Right lobe of liver (tissue), 6 donors: Measurements from ENCODE around the gene LILRA5. TPM values are rescaled to one million over a fixed set of nuclear protein-coding genes. Genes with fewer than 3 reads are reported as not detected.
A peak's percentile ranks its signal among the peaks of the same experiment; 100 is the strongest.
"Not testable (repeated sequence)": the region's sequence is repeated elsewhere in the genome, so short reads cannot be mapped to it uniquely, and the experiment has no call there.

Experiments
- ATAC-seq, 4 donors: fragments of 200-7000 bp; cut with Tn5 transposase; one replicate each; pipeline ENCODE4 v1.9.1; 2020; ENCODE audit warnings: mild to moderate bottlenecking in 4 of 4, moderate library complexity in 4 of 4
- DNase-seq, 3 donors: peaks; one replicate each; pipeline ENCODE4 v3.0.0-alpha.2; 2020
- H3K27ac ChIP-seq, 3 donors: fragments of 200-600 bp; one replicate each; pipeline ENCODE4 v1.8.0; 2022
- H3K27me3 ChIP-seq, 2 donors: fragments of 200-600 bp; one replicate each; pipeline ENCODE4 v1.8.0; 2022
- H3K36me3 ChIP-seq, 4 donors: fragments of 200-600 bp; sonication (generic) in 1 of 4; one replicate each; pipeline versions ENCODE4 v1.5.1 to v1.8.0; 2017 to 2022; ENCODE audit warnings: control low read depth in 1 of 4
- H3K4me1 ChIP-seq, 4 donors: fragments of 200-600 bp; sonication (generic) in 1 of 4; one replicate each; pipeline versions ENCODE4 v1.5.1 to v1.8.0; 2017 to 2022; ENCODE audit warnings: control low read depth in 1 of 4
- H3K4me3 ChIP-seq, 3 donors: fragments of 200-600 bp; one replicate each; pipeline ENCODE4 v1.8.0; 2022
- H3K9me3 ChIP-seq, 4 donors: fragments of 200-600 bp; sonication (generic) in 1 of 4; one replicate each; pipeline versions ENCODE4 v1.5.1 to v1.8.0; 2017 to 2022; ENCODE audit warnings: control low read depth in 1 of 4
- POLR2A ChIP-seq: fragments of 450-650 bp; IDR thresholded peaks from one replicate; pipeline ENCODE4 v1.6.1; 2017; ENCODE audit warnings: antibody characterized with exemption, mild to moderate bottlenecking
- WGBS: methylation state at CpG from one replicate; pipeline ENCODE4 v1.1.6; 2018; ENCODE audit warnings: low coverage, low lambda C conversion rate; ENCODE audit not compliant: insufficient coverage; ENCODE audit errors: missing lambda C conversion rate; 5-methylcytosine and 5-hydroxymethylcytosine counted together
- intact Hi-C, 2 donors: fragments of 100-400 bp; cut with DNase I; formaldehyde crosslinking; loops; one replicate each; pipeline versions ENCODE4 v1.11.2 to v1.14.1; 2022
- total RNA-seq, 6 experiments: library from RNA; depleted of rRNA in 2 of 6; stranded (reverse); fragments of >200 nt in 2 of 6; fragmentation: NEBNext Ultra II Directional in 3 of 6; extraction: Animal tissue kit (Norgen Biotek cat#: 25700) in 3 of 6; gene quantifications; one replicate each; pipeline versions ENCODE4 v1.1.0 to v1.2.4, GENCODE V29; 2016 to 2023
- TF ChIP-seq, protein P1 (sequence below), 4 donors: fragments of 200-600 bp in 3 of 4; fragments of 450-650 bp in 1 of 4; IDR thresholded peaks; one replicate each; pipeline versions ENCODE4 v1.5.1 to v1.8.0; 2016 to 2022; ENCODE audit warnings: antibody characterized with exemption in 4 of 4, mild to moderate bottlenecking in 2 of 4
- donor health status: DM: no; HTN: yes; CAD: no.
- donor health status: DM: no; HTN: no; CAD: no.
- donor health status: DM: no; HTN: no; CAD: no.
- donor health status: DM: no; HTN: yes; CAD: no.
- donor health status: DM: no; HTN: yes; CAD: no.

The LILRA5 gene
- total RNA-seq, 6 experiments from 2014 or later = 0.98 to 4.3 (median 1.9) TPM

DNA sequence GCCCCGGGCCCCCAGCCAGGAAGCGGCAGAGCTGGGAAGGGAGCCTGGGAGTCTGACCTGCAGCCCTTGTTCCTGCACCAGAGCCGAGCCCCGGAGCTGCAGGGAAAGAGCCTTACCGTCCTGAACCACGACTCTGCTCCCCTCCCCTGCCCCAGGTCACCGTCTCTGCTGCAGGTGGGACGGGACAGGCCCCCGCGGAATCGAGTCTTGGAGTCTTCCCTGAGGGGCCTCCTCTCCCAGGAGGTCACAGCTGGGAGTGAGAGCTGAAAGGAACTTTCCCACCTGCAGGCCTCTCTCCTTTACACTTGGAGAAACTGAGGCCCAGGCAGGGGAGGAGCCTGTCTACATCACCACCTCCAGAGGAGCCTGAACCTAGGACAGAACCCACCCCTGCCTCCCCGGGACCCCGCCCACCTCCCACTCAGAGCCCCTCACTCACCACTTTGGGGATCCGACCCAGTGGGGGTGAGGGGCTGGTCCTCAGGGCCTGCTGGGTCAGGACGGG, 35.8 kb downstream of the LILRA5 start:
- H3K4me3 ChIP-seq, intact Hi-C loops, H3K27ac ChIP-seq, H3K9me3 ChIP-seq, H3K4me1 ChIP-seq, ATAC-seq, H3K27me3 ChIP-seq, H3K36me3 ChIP-seq, DNase-seq: not testable (repeated sequence)
- no CpG with 5 or more reads among the region's 15 CpGs for WGBS

DNA sequence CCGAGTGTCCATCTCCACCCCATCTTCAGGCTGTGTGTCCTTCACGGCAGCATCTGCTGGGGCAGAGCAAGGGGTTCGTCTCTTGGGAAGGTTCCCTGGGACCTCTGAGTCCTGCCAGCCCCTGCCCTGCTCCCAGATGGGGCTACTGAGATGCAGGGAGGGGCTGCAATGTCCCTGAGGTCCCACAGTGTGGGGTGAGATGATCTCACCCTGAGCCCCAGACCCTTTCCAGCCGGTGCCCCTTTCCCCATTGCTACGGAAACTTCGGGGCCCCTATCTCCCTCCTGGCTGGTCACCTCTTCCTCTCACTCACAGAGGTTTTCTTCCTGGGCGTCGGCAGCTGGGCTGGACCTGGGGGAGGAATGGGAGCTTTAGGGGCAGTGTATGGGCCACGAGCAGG, 37.0 kb downstream of the LILRA5 start:
- H3K27ac ChIP-seq = no peak overlapping the region
- 8% methylated on average over 2 of the region's 9 CpGs for WGBS

DNA sequence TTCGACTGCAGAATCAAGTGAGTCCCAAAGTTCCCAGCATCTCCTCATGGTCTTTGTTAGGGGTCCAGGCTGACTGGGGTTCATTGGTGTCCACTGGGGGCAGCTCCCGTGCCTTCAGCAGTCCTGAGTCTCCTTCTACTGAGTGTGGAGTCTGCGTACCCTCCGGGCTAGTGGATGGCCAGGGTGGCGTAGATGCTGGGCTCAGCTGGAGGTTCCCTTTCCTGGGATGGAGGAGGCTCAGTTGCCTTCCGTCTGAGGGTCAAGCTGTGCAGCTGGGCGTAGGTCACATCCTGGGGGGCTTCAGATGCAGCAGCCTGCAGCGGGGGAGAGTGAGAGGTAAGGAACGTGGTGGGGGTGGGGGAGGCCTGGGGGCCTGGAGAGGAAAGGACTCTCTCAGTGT, 38.5 kb downstream of the LILRA5 start:
- H3K36me3 ChIP-seq, DNase-seq, ATAC-seq, H3K27ac ChIP-seq, H3K4me3 ChIP-seq, H3K4me1 ChIP-seq, intact Hi-C loops, H3K9me3 ChIP-seq, H3K27me3 ChIP-seq: not testable (repeated sequence)
- WGBS = 60% methylated on average over 3 of the region's 9 CpGs

More for the DNA sequence above, 37.0 kb downstream of the LILRA5 start:
- no peak overlapping the region for H3K4me3 ChIP-seq
- no peaks in the 10 kb centered on the region for H3K9me3 ChIP-seq
- ATAC-seq (no peak), DNase-seq (no peak)
- no peaks in the 10 kb centered on the region for H3K4me1 ChIP-seq
- H3K27me3 ChIP-seq = no peaks in the 10 kb centered on the region
- no peaks in the 10 kb centered on the region for H3K36me3 ChIP-seq
- TF ChIP-seq, protein P1, sequence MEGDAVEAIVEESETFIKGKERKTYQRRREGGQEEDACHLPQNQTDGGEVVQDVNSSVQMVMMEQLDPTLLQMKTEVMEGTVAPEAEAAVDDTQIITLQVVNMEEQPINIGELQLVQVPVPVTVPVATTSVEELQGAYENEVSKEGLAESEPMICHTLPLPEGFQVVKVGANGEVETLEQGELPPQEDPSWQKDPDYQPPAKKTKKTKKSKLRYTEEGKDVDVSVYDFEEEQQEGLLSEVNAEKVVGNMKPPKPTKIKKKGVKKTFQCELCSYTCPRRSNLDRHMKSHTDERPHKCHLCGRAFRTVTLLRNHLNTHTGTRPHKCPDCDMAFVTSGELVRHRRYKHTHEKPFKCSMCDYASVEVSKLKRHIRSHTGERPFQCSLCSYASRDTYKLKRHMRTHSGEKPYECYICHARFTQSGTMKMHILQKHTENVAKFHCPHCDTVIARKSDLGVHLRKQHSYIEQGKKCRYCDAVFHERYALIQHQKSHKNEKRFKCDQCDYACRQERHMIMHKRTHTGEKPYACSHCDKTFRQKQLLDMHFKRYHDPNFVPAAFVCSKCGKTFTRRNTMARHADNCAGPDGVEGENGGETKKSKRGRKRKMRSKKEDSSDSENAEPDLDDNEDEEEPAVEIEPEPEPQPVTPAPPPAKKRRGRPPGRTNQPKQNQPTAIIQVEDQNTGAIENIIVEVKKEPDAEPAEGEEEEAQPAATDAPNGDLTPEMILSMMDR (IDR thresholded peaks at IDR 0.05) = no peak
- no peak for TF ChIP-seq POLR2A
- intact Hi-C loops = no loop called here

DNA sequence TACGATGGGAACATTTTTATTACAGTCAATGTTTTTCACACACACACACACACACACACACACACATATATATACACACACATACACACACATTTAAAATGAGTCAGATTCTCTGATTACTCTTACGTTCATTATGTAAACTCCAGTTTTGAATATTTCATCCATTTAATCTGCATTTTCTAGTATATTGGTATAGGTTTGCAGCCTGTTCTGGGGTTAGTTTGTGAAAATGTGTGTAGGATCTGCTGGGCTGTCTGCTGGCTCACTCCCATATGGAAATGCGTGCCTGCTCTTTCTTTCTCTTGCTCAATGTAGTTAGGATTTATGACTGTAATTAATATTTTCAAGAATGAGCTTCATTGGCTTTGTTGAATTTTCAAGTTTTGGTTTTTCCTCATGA, 39.1 kb downstream of the LILRA5 start:
- Histone ChIP-seq H3K9me3 (no peaks in the 10 kb centered on the region), H3K27me3 (no peaks in the 10 kb centered on the region), H3K36me3 (no peaks in the 10 kb centered on the region), H3K4me3 (no peak overlapping the region), H3K27ac (no peak overlapping the region), H3K4me1 (no peaks in the 10 kb centered on the region)
- no peak for DNase-seq
- TF ChIP-seq POLR2A = no peak
- TF ChIP-seq, protein P1 (IDR thresholded peaks at IDR 0.05) = no peak
- intact Hi-C loops = no loop called here
- 46% methylated on average over 3 of the region's 3 CpGs for WGBS
- ATAC-seq = no peak

DNA sequence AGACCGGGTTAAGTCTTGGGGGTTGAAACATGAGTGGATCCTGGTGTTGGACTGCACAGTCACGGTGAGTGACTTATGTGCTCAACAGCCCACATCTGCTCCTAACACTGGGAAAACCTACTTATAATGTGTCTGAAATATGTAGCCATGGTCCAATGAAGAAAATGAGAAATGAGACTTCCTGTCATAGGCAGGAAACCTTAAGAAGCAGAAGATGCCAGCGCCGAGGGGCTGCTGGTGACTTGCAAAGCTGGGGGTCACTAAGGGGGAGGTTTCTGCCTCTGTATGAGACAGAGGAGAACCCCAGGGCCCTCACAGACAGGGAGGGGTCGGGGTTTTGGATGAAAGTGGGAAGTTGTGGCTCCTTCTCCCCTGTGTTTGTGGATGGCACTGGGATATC, 40.8 kb downstream of the LILRA5 start:
- WGBS = 64% methylated on average over 4 of the region's 5 CpGs
- ATAC-seq = peak in 3 of 4 donors; percentile 13 to 42 (median 30)
- H3K9me3 ChIP-seq, H3K4me3 ChIP-seq, DNase-seq, H3K27me3 ChIP-seq, H3K36me3 ChIP-seq, H3K27ac ChIP-seq, H3K4me1 ChIP-seq, intact Hi-C loops: not testable (repeated sequence)

DNA sequence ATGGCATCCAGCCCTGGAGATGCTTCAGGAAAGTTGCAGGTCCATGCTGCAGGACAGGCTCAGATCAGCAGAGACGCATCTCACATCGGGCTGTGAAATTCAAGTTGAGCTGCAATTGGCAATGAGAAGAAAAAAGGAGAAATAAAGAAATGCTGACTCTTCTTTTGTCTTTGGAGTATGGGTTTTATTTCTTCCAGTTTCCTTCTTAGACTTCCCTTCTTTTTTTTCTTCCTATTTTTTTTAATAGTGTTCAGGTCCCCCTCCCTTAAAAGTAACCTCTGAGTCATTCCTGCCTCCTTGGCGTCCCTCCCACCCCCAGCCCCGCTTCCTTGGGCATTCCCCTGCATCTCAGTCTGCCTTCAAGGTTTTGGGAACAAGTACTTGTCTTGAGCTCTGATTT, 41.4 kb downstream of the LILRA5 start:
- H3K27me3 ChIP-seq, intact Hi-C loops, H3K4me3 ChIP-seq, H3K36me3 ChIP-seq, H3K4me1 ChIP-seq, H3K9me3 ChIP-seq, H3K27ac ChIP-seq, DNase-seq: not testable (repeated sequence)
- WGBS = 24% methylated on average over 4 of the region's 4 CpGs
- peak; percentile 28 to 64 (median 44) for ATAC-seq

DNA sequence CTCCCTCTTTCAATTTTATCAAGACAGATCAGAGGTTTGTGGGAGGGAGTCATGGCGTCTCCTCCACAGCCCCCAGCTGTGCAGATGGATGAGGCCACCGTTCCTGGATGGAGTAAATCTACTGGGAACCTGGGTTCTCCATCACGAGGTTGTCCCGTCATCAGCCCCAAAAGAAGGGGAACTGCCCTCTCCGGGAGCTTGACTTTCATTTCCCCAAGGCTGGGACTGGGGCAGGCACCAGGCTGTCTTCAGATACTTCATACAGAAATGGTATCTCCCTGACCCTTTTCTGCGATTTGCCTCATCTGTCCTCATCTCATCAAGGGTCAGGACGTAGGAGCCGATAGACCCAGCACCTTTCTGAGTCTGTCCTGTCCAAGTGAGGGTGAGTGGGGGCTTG, 41.9 kb downstream of the LILRA5 start:
- Histone ChIP-seq H3K27ac (no peak overlapping the region), H3K27me3 (no peaks in the 10 kb centered on the region), H3K4me1 (no peaks in the 10 kb centered on the region), H3K36me3 (no peaks in the 10 kb centered on the region), H3K4me3 (no peak overlapping the region), H3K9me3 (no peaks in the 10 kb centered on the region)
- no peak for TF ChIP-seq POLR2A
- TF ChIP-seq, protein P1 (IDR thresholded peaks at IDR 0.05) = no peak
- ATAC-seq (peak; percentile 50 to 75 (median 71)), DNase-seq (no peak)
- whole genome bisulfite sequencing = 46% methylated on average over 6 of the region's 8 CpGs
- intact Hi-C loops = no loop called here
